IMR-90 (cell line): ENCODE data around the gene CLOCK. TPM values are rescaled to one million over a fixed set of nuclear protein-coding genes. Genes with fewer than 3 reads are reported as not detected.

Experiments used
- ATAC-seq: fragments of 200-7000 bp; cut with Tn5 transposase; 2 replicates; pipeline ENCODE4 v1.9.1; 2020; ENCODE audit warnings: low read depth, mild to moderate bottlenecking, moderate library complexity
- BruUV-seq: library from RNA; stranded (reverse); fragments of 400-500 nt; replicated peaks from 2 replicates; lab custom pipeline; 2021; lab: Mats Ljungman, UMichigan
- CTCF ChIA-PET: fragments of 300-600 bp; formaldehyde crosslinking; extraction: SDS; loops from one replicate; lab custom pipeline; 2021; ENCODE audit warnings: antibody characterized with exemption; lab: Yijun Ruan, JAX
- POLR2A ChIA-PET: fragments of 300-600 bp; sonication (Branson Sonifier 250); formaldehyde crosslinking; loops from one replicate; lab custom pipeline; 2022; ENCODE audit warnings: antibody characterized with exemption; ENCODE audit not compliant: unreplicated experiment; lab: Charles Lee
- DNase-seq: peaks from one replicate; pipeline ENCODE4 v3.0.0; 2013
- H2AFZ ChIP-seq: replicated peaks from 2 replicates; pipeline ENCODE3; 2013; ENCODE audit warnings: low read length, mild to moderate bottlenecking; ENCODE audit not compliant: poor library complexity
- H2AK5ac ChIP-seq: 2 replicates; pipeline ENCODE4 v1.6.1; 2013; ENCODE audit warnings: low read depth, low read length, inconsistent platforms
- H2AK9ac ChIP-seq: replicated peaks from 2 replicates; pipeline ENCODE3; 2013; ENCODE audit warnings: mild to moderate bottlenecking, low read depth, low read length, moderate library complexity; ENCODE audit not compliant: poor library complexity
- H2BK120ac ChIP-seq: 2 replicates; pipeline ENCODE4 v1.6.1; 2013; ENCODE audit warnings: low read depth, low read length, inconsistent platforms
- H2BK15ac ChIP-seq: 3 replicates; pipeline ENCODE4 v1.6.1; 2013; ENCODE audit warnings: low read depth, low read length, inconsistent platforms
- H2BK20ac ChIP-seq: 2 replicates; pipeline ENCODE4 v1.6.1; 2013; ENCODE audit warnings: low read depth, mild to moderate bottlenecking, inconsistent platforms, low read length, moderate library complexity
- H2BK5ac ChIP-seq: 2 replicates; pipeline ENCODE4 v1.6.1; 2013; ENCODE audit warnings: mild to moderate bottlenecking, low read depth, low read length, inconsistent platforms; ENCODE audit not compliant: poor library complexity, severe bottlenecking
- H3K14ac ChIP-seq: replicated peaks from 2 replicates; pipeline ENCODE4 v1.6.1; 2013; ENCODE audit warnings: low read depth, low read length, inconsistent platforms
- H3K18ac ChIP-seq: 2 replicates; pipeline ENCODE4 v1.6.1; 2013; ENCODE audit warnings: low read depth, low read length, control low read depth
- H3K23ac ChIP-seq: 2 replicates; pipeline ENCODE4 v1.6.1; 2013; ENCODE audit warnings: low read depth, low read length, inconsistent platforms
- H3K27ac ChIP-seq: 2 replicates; pipeline ENCODE4 v1.5.1; 2013; ENCODE audit warnings: mild to moderate bottlenecking, control low read depth, low read length; ENCODE audit not compliant: insufficient read depth
- H3K27me3 ChIP-seq: 2 replicates; pipeline ENCODE4 v1.6.1; 2013; ENCODE audit warnings: low read length; ENCODE audit not compliant: control insufficient read depth, insufficient read depth
- H3K36me3 ChIP-seq: 2 replicates; pipeline ENCODE4 v1.6.1; 2013; ENCODE audit warnings: low read length, mixed read lengths; ENCODE audit not compliant: control insufficient read depth, insufficient read depth
- H3K4ac ChIP-seq: 2 replicates; pipeline ENCODE4 v1.6.1; 2013; ENCODE audit warnings: low read depth, low read length, inconsistent platforms
- H3K4me1 ChIP-seq: 2 replicates; pipeline ENCODE4 v1.6.1; 2013; ENCODE audit warnings: low read length, mixed read lengths; ENCODE audit not compliant: control insufficient read depth, insufficient read depth
- H3K4me2 ChIP-seq: 2 replicates; pipeline ENCODE4 v1.6.1; 2013; ENCODE audit warnings: low read depth, mild to moderate bottlenecking, control low read depth, low read length, moderate library complexity
- H3K4me3 ChIP-seq: 2 replicates; pipeline ENCODE4 v1.5.1; 2013; ENCODE audit warnings: low read depth, mild to moderate bottlenecking, control low read depth, low read length, moderate library complexity; ENCODE audit not compliant: insufficient read depth
- H3K56ac ChIP-seq: 2 replicates; pipeline ENCODE4 v1.6.1; 2013; ENCODE audit warnings: low read length, inconsistent platforms; ENCODE audit not compliant: insufficient read depth; ENCODE audit errors: extremely low read depth
- H3K79me1 ChIP-seq, 2 experiments: 2 replicates each; pipeline ENCODE4 v1.6.1; 2013; ENCODE audit warnings: low read length in 2 of 2, inconsistent platforms in 1 of 2, low read depth in 1 of 2
- H3K9ac ChIP-seq: 2 replicates; pipeline ENCODE4 v1.6.1; 2013; ENCODE audit warnings: low read depth, low read length, control low read depth
- H3K9me1 ChIP-seq: 2 replicates; pipeline ENCODE4 v1.6.1; 2013; ENCODE audit warnings: low read length, inconsistent platforms; ENCODE audit not compliant: insufficient read depth
- H3K9me3 ChIP-seq: 2 replicates; pipeline ENCODE4 v1.6.1; 2013; ENCODE audit warnings: low read length; ENCODE audit not compliant: control insufficient read depth, insufficient read depth
- H4K20me1 ChIP-seq: 2 replicates; pipeline ENCODE4 v1.6.1; 2013; ENCODE audit warnings: low read length, inconsistent platforms; ENCODE audit not compliant: insufficient read depth
- H4K5ac ChIP-seq: 2 replicates; pipeline ENCODE4 v1.6.1; 2013; ENCODE audit warnings: mild to moderate bottlenecking, low read depth, low read length, control low read depth
- H4K8ac ChIP-seq, 2 experiments: 2 replicates each; pipeline ENCODE4 v1.6.1; 2013; ENCODE audit warnings: low read depth in 2 of 2, low read length in 2 of 2, control low read depth in 1 of 2, inconsistent platforms in 1 of 2
- H4K91ac ChIP-seq: 2 replicates; pipeline ENCODE4 v1.6.1; 2013; ENCODE audit warnings: low read depth, low read length, inconsistent platforms; ENCODE audit not compliant: insufficient read depth
- BHLHE40 ChIP-seq: fragments of 150-350 bp; IDR thresholded peaks from 2 replicates; pipeline ENCODE4 v1.6.1; 2016; ENCODE audit warnings: mild to moderate bottlenecking, low read depth, low read length
- CEBPB ChIP-seq: IDR thresholded peaks from 2 replicates; pipeline ENCODE4 v1.6.1; 2012; ENCODE audit warnings: low read depth, low read length, improper control_type of control experiment
- CHD1 ChIP-seq: IDR thresholded peaks from 2 replicates; pipeline ENCODE4 v1.6.1; 2012; ENCODE audit warnings: low read depth, low read length, improper control_type of control experiment
- CTCF ChIP-seq: conservative IDR thresholded peaks from 2 replicates; pipeline ENCODE4 v1.5.1; 2012; ENCODE audit warnings: mild to moderate bottlenecking, low read depth, low read length, improper control_type of control experiment
- FOS ChIP-seq: fragments of 150-350 bp; IDR thresholded peaks from 2 replicates; pipeline ENCODE4 v1.6.1; 2016; ENCODE audit warnings: low read depth, low read length
- RFX5 ChIP-seq: IDR thresholded peaks from 2 replicates; pipeline ENCODE4 v1.8.0; 2012; ENCODE audit warnings: low read depth, mild to moderate bottlenecking, low read length, moderate library complexity
- SMC3 ChIP-seq: fragments of 150-350 bp; IDR thresholded peaks from 2 replicates; pipeline ENCODE4 v1.6.1; 2016; ENCODE audit warnings: low read depth, mild to moderate bottlenecking, antibody characterized with exemption, low read length, moderate library complexity
- WGBS, 2 experiments: methylation state at CpG; one replicate each; pipeline versions ENCODE4 v1.1.5 to v1.1.7; 2013; ENCODE audit warnings: missing lambda C conversion rate in 2 of 2; ENCODE audit not compliant: insufficient read length in 1 of 2; ENCODE audit errors: extremely low coverage in 2 of 2; 5-methylcytosine and 5-hydroxymethylcytosine counted together
- dilution Hi-C: fragments of 300-500 bp; cut with HindIII; formaldehyde crosslinking; loops from one replicate; pipeline ENCODE4 v1.14.3; 2018; ENCODE audit warnings: low sequenced_read_pairs; ENCODE audit not compliant: unreplicated experiment
- in situ Hi-C: fragments of 300-500 bp; cut with MboI; formaldehyde crosslinking; loops from 3 replicates; pipeline ENCODE4 v1.14.3; 2019; ENCODE audit warnings: low sequenced_read_pairs, inconsistent platforms, mixed read lengths
- intact Hi-C: fragments of 100-400 bp; cut with micrococcal nuclease; formaldehyde crosslinking; loops from 2 replicates; pipeline ENCODE4 v1.10.0; 2022
- polyA plus RNA-seq, 3 experiments: library from polyadenylated mRNA; depleted of rRNA; stranded (reverse); fragments of >200 nt; gene quantifications; 2 replicates each; pipeline ENCODE4 v1.2.3, GENCODE V29; 2012; ENCODE audit warnings: low replicate concordance in 1 of 3
- total RNA-seq: library from RNA; depleted of rRNA; stranded (reverse); fragments of >200 nt; gene quantifications from 2 replicates; pipeline ENCODE4 v1.2.3, GENCODE V29; 2012

Gene CLOCK
- total and polyA plus RNA-seq, 2 of the 4 experiments (the other 2 are of a cell fraction): 7.3 to 53.4 TPM

- Histone ChIP-seq H3K9me1 (no peaks in the 10 kb centered on the region), H3K14ac (no peak overlapping the region), H3K4me2 (peak overlapping the region; percentile 32; the same call in 1 of the 2 replicates), H3K9me3 (no peaks in the 10 kb centered on the region), H2BK5ac (peak overlapping the region; percentile 55), H3K36me3 (no peaks in the 10 kb centered on the region), H4K91ac (no peak overlapping the region), H3K27me3 (no peaks in the 10 kb centered on the region), H3K18ac (no peak overlapping the region), H4K20me1 (no peaks in the 10 kb centered on the region), H2AK9ac (no peak overlapping the region), H4K5ac (no peak overlapping the region), H2BK120ac (no peak overlapping the region), H2AFZ (no peak overlapping the region), H3K23ac (no peak overlapping the region), H3K4me3 (no peak overlapping the region), H3K9ac (no peak overlapping the region), H2BK15ac (no peak overlapping the region), H2AK5ac (no peak overlapping the region), H3K4me1 (peaks cover 3% of the 10 kb centered on the region; the same call in 1 of the 2 replicates), H4K8ac (no peak overlapping the region), H2BK20ac (no peak overlapping the region), H3K4ac (no peak overlapping the region), H3K56ac (no peak overlapping the region), H3K79me1 (peaks cover 7 to 35% of the 10 kb centered on the region in 2 experiments; a peak in 3 of 4 replicates), H3K27ac (no peak overlapping the region)
- TF ChIP-seq SMC3 (no peak), CEBPB (no peak), FOS (no peak), CHD1 (no peak), RFX5 (no peak), CTCF (no peak), BHLHE40 (no peak)
- in situ Hi-C loops (no loop called here), intact Hi-C loops (loop anchor here (5.0 kb wide), 1 partner anchor 46 kb away; no protein-coding TSS in a partner anchor), dilution Hi-C loops (no loop called here)
- ChIA-PET CTCF (no interaction called here), POLR2A (no interaction called here)
- ATAC-seq (peak; percentile 83), DNase-seq (peak; percentile 77)
- no CpG with 5 or more reads among the region's 1 CpG for WGBS, 2 experiments
- no TSS peak for BruUV-seq
Measured at GRCh38 chr4:55512922-55513571, 33.7 kb downstream of the CLOCK start.
